ENCODE results near the gene EVI2A. TPM values are rescaled to one million over a fixed set of nuclear protein-coding genes. Genes with fewer than 3 reads are reported as not detected.

The EVI2A gene
- polyA plus RNA-seq, 1 donor (not counting 4 experiments of a cell fraction or from before 2014, with no cell fraction given): 0.12 TPM

DNA sequence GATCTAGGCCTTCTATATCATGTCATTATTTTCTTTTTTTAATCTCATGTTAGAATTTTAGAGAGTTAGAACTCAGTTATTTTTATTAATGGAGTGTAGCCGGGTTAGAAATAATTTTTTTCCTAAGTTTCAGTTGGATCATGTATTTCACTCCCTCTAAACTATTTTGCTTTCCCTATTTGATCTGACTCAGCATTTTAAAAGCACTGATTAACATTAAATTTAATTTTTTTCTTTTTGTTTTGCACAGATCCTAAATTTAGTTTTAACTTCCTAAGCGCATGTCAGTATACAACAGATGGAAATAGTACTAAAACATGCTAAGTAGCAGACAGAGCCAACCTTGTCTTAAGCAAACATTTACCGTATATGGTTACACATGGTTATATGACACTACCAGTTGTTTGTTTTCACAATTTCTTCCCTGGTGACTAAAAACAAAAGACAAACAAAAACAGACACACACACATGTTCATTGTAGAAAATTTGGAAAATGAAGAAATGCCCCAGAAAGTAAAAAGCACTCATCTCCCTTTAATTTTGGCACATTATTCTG is 36.5 kb upstream of the EVI2A start:
- H3K27me3 ChIP-seq (ENCODE audit: control insufficient read depth, extremely low read depth, insufficient read depth, low read length): no peaks in the 10 kb centered on the region
- H3K9ac ChIP-seq (ENCODE audit: control insufficient read depth, extremely low read depth, insufficient read depth, low read length): no peak overlapping the region
- H3K9me3 ChIP-seq (ENCODE audit: control insufficient read depth, low read depth, low read length): no peaks in the 10 kb centered on the region
- FAIRE-seq (no peak), DNase-seq (ENCODE audit: low read depth, low spot score) (no peak)
- H3K9me1 ChIP-seq (ENCODE audit: control insufficient read depth, extremely low read depth, insufficient read depth, low read length): no peaks in the 10 kb centered on the region
- no peak overlapping the region for H3K4me3 ChIP-seq (ENCODE audit: control insufficient read depth in 2 of 3, extremely low read depth in 1 of 3, insufficient read depth in 2 of 3, low read depth in 1 of 3, low read length in 3 of 3)
- H3K36me3 ChIP-seq (ENCODE audit: control insufficient read depth in 2 of 2, extremely low read depth in 1 of 2, insufficient read depth in 2 of 2, low read length in 2 of 2): peaks cover 12 to 27% of the 10 kb centered on the region in 2 experiments
- no peaks in the 10 kb centered on the region for H3K4me1 ChIP-seq (ENCODE audit: control insufficient read depth, extremely low read depth, insufficient read depth, low read length)
- H4K20me1 ChIP-seq (ENCODE audit: control insufficient read depth, extremely low read depth, insufficient read depth, low read length): no peaks in the 10 kb centered on the region
- no peak overlapping the region for H2AFZ ChIP-seq (ENCODE audit: control insufficient read depth, low read length)
- TF ChIP-seq, protein P1, sequence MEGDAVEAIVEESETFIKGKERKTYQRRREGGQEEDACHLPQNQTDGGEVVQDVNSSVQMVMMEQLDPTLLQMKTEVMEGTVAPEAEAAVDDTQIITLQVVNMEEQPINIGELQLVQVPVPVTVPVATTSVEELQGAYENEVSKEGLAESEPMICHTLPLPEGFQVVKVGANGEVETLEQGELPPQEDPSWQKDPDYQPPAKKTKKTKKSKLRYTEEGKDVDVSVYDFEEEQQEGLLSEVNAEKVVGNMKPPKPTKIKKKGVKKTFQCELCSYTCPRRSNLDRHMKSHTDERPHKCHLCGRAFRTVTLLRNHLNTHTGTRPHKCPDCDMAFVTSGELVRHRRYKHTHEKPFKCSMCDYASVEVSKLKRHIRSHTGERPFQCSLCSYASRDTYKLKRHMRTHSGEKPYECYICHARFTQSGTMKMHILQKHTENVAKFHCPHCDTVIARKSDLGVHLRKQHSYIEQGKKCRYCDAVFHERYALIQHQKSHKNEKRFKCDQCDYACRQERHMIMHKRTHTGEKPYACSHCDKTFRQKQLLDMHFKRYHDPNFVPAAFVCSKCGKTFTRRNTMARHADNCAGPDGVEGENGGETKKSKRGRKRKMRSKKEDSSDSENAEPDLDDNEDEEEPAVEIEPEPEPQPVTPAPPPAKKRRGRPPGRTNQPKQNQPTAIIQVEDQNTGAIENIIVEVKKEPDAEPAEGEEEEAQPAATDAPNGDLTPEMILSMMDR (optimal IDR thresholded peaks at IDR 0.05 in 1 of 3, IDR thresholded peaks at IDR 0.05 in 1 of 3, conservative IDR thresholded peaks at IDR 0.05 in 1 of 3; ENCODE audit: extremely low read depth in 1 of 3, insufficient read depth in 2 of 3, low read length in 3 of 3): no peak
- no peak for TF ChIP-seq EZH2 (IDR thresholded peaks at IDR 0.05; ENCODE audit: low read length)
- no peak overlapping the region for H3K4me2 ChIP-seq (ENCODE audit: control insufficient read depth, extremely low read depth, insufficient read depth, low read depth, low read length)
- dilution Hi-C loops (cut with MboI; ENCODE audit: extremely low pct_ligation_motif_present, low sequenced_read_pairs): no loop called here
- no peaks in the 10 kb centered on the region for H3K79me2 ChIP-seq (ENCODE audit: control insufficient read depth, insufficient read depth, low read length)
- H3K27ac ChIP-seq (ENCODE audit: control insufficient read depth, insufficient read depth, low read length): no peak overlapping the region

GRCh38 chr17:31357091-31357490 is 35.7 kb upstream of the EVI2A start:
- no peaks in the 10 kb centered on the region for H3K9me1 ChIP-seq (ENCODE audit: control insufficient read depth, extremely low read depth, insufficient read depth, low read length)
- no peak overlapping the region for H3K4me2 ChIP-seq (ENCODE audit: control insufficient read depth, extremely low read depth, insufficient read depth, low read depth, low read length)
- H4K20me1 ChIP-seq (ENCODE audit: control insufficient read depth, extremely low read depth, insufficient read depth, low read length): no peaks in the 10 kb centered on the region
- dilution Hi-C loops (cut with MboI; ENCODE audit: extremely low pct_ligation_motif_present, low sequenced_read_pairs): no loop called here
- DNase-seq (ENCODE audit: low read depth, low spot score) (no peak), FAIRE-seq (no peak)
- H3K4me1 ChIP-seq (ENCODE audit: control insufficient read depth, extremely low read depth, insufficient read depth, low read length): no peaks in the 10 kb centered on the region
- H3K36me3 ChIP-seq (ENCODE audit: control insufficient read depth in 2 of 2, extremely low read depth in 1 of 2, insufficient read depth in 2 of 2, low read length in 2 of 2): peaks cover 12 to 29% of the 10 kb centered on the region in 2 experiments
- H3K79me2 ChIP-seq (ENCODE audit: control insufficient read depth, insufficient read depth, low read length): no peaks in the 10 kb centered on the region
- no peak overlapping the region for H3K27ac ChIP-seq (ENCODE audit: control insufficient read depth, insufficient read depth, low read length)
- no peaks in the 10 kb centered on the region for H3K9me3 ChIP-seq (ENCODE audit: control insufficient read depth, low read depth, low read length)
- no peaks in the 10 kb centered on the region for H3K27me3 ChIP-seq (ENCODE audit: control insufficient read depth, extremely low read depth, insufficient read depth, low read length)
- H3K9ac ChIP-seq (ENCODE audit: control insufficient read depth, extremely low read depth, insufficient read depth, low read length): no peak overlapping the region
- no peak overlapping the region for H2AFZ ChIP-seq (ENCODE audit: control insufficient read depth, low read length)
- no peak for TF ChIP-seq EZH2 (IDR thresholded peaks at IDR 0.05; ENCODE audit: low read length)
- TF ChIP-seq, protein P1 (optimal IDR thresholded peaks at IDR 0.05 in 1 of 3, IDR thresholded peaks at IDR 0.05 in 1 of 3, conservative IDR thresholded peaks at IDR 0.05 in 1 of 3; ENCODE audit: extremely low read depth in 1 of 3, insufficient read depth in 2 of 3, low read length in 3 of 3): no peak
- no peak overlapping the region for H3K4me3 ChIP-seq (ENCODE audit: control insufficient read depth in 2 of 3, extremely low read depth in 1 of 3, insufficient read depth in 2 of 3, low read depth in 1 of 3, low read length in 3 of 3)

All from keratinocyte (primary cell).